SK-N-SH (cell line): ENCODE measurements around the gene ATXN7L3.

ENCODE experiments used
- EP300 ChIP-seq, 2 experiments: IDR thresholded peaks; 2 replicates each; pipeline versions ENCODE4 v1.4.0 to v1.6.1; 2012; ENCODE audit warnings: borderline replicate concordance in 1 of 2, low read depth in 1 of 2, low read length in 1 of 2
- EZH2phosphoT487 ChIP-seq: fragments of 200-600 bp; sonication (generic); IDR thresholded peaks from 2 replicates; pipeline ENCODE4 v1.6.1; 2017; ENCODE audit warnings: low read depth, mixed run types, mild to moderate bottlenecking, antibody characterized with exemption, moderate library complexity, borderline replicate concordance
- FOSL2 ChIP-seq: IDR thresholded peaks from 2 replicates; pipeline ENCODE4 v1.4.0; 2012; ENCODE audit warnings: low read depth, mild to moderate bottlenecking, moderate library complexity, borderline replicate concordance
- MXI1 ChIP-seq: IDR thresholded peaks from 2 replicates; pipeline ENCODE4 v1.6.1; 2012; ENCODE audit warnings: mild to moderate bottlenecking, low read depth, low read length, improper control_type of control experiment
- NRF1 ChIP-seq: IDR thresholded peaks from 2 replicates; pipeline ENCODE4 v1.6.1; 2012; ENCODE audit warnings: low read depth, mild to moderate bottlenecking, low read length
- POLR2AphosphoS5 ChIP-seq: IDR thresholded peaks from 2 replicates; pipeline ENCODE4 v1.6.1; 2012; ENCODE audit warnings: low read depth, low read length
- RFX5 ChIP-seq: IDR thresholded peaks from 2 replicates; pipeline ENCODE4 v1.6.1; 2012; ENCODE audit warnings: mild to moderate bottlenecking, improper control_type of control experiment, low read length
- TAF1 ChIP-seq: IDR thresholded peaks from 2 replicates; pipeline ENCODE4 v1.6.1; 2012; ENCODE audit warnings: low read depth, mild to moderate bottlenecking, low read length, moderate library complexity, borderline replicate concordance
- TCF12 ChIP-seq: IDR thresholded peaks from 2 replicates; pipeline ENCODE4 v1.4.0; 2012
- YY1 ChIP-seq: IDR thresholded peaks from 2 replicates; pipeline ENCODE4 v1.4.0; 2012; ENCODE audit warnings: low read depth, mild to moderate bottlenecking
- TF ChIP-seq, protein P1 (sequence below): fragments of 200-600 bp; sonication (generic); IDR thresholded peaks from 2 replicates; pipeline ENCODE4 v1.6.1; 2017; ENCODE audit warnings: antibody characterized with exemption, mild to moderate bottlenecking, moderate library complexity
- TF ChIP-seq, protein P2 (sequence below): IDR thresholded peaks from 2 replicates; pipeline ENCODE4 v1.6.1; 2012; ENCODE audit warnings: mild to moderate bottlenecking, low read depth, low read length, moderate library complexity
- TF ChIP-seq, protein P3 (sequence below): IDR thresholded peaks from 2 replicates; pipeline ENCODE4 v1.4.0; 2012; ENCODE audit warnings: low read depth, borderline replicate concordance
- TF ChIP-seq, protein P4 (sequence below): IDR thresholded peaks from 2 replicates; pipeline ENCODE4 v1.4.0; 2012; ENCODE audit warnings: low read depth, borderline replicate concordance

DNA sequence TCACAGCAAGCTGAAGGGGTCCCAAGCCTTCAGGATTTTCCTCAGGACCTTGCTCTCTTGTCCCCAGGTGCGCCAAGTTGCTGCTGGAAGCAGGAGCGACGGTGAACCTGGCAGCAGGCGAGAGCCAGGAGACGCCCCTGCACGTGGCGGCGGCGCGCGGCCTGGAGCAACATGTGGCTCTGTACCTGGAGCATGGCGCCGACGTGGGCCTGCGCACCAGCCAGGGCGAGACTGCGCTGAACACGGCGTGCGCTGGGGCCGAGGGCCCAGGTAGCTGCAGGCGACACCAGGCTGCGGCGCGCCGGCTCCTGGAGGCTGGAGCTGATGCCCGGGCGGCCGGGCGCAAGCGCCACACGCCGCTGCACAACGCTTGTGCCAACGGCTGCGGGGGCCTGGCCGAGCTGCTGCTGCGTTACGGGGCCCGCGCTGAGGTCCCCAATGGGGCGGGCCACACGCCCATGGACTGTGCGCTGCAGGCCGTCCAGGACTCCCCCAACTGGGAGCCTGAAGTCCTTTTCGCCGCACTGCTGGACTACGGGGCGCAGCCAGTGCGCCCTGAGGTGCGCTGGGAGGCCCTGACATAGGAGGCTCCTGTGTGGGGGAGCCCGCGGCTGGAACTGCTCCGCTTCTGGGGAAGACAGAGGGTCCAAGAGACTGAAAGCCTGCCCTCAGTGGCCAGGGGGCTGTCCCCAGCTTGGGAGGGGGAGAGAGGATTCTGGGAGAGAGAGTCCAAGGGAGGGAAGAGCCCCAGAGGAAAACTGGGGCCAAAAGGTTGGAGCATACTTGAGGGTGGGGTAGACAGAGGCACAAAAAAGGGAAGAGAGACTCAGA lies 22.8 kb downstream of the ATXN7L3 start:
- TF ChIP-seq, protein P1, sequence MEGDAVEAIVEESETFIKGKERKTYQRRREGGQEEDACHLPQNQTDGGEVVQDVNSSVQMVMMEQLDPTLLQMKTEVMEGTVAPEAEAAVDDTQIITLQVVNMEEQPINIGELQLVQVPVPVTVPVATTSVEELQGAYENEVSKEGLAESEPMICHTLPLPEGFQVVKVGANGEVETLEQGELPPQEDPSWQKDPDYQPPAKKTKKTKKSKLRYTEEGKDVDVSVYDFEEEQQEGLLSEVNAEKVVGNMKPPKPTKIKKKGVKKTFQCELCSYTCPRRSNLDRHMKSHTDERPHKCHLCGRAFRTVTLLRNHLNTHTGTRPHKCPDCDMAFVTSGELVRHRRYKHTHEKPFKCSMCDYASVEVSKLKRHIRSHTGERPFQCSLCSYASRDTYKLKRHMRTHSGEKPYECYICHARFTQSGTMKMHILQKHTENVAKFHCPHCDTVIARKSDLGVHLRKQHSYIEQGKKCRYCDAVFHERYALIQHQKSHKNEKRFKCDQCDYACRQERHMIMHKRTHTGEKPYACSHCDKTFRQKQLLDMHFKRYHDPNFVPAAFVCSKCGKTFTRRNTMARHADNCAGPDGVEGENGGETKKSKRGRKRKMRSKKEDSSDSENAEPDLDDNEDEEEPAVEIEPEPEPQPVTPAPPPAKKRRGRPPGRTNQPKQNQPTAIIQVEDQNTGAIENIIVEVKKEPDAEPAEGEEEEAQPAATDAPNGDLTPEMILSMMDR: no peak
- TF ChIP-seq NRF1 (no peak), TAF1 (no peak), YY1 (no peak), EP300 (IDR thresholded peaks at IDR 0.05; ENCODE audit: borderline replicate concordance in 1 of 2, low read depth in 1 of 2, low read length in 1 of 2) (no peak), FOSL2 (no peak), TCF12 (no peak), MXI1 (no peak), EZH2phosphoT487 (no peak), RFX5 (no peak), POLR2AphosphoS5 (no peak)
- TF ChIP-seq, protein P2, sequence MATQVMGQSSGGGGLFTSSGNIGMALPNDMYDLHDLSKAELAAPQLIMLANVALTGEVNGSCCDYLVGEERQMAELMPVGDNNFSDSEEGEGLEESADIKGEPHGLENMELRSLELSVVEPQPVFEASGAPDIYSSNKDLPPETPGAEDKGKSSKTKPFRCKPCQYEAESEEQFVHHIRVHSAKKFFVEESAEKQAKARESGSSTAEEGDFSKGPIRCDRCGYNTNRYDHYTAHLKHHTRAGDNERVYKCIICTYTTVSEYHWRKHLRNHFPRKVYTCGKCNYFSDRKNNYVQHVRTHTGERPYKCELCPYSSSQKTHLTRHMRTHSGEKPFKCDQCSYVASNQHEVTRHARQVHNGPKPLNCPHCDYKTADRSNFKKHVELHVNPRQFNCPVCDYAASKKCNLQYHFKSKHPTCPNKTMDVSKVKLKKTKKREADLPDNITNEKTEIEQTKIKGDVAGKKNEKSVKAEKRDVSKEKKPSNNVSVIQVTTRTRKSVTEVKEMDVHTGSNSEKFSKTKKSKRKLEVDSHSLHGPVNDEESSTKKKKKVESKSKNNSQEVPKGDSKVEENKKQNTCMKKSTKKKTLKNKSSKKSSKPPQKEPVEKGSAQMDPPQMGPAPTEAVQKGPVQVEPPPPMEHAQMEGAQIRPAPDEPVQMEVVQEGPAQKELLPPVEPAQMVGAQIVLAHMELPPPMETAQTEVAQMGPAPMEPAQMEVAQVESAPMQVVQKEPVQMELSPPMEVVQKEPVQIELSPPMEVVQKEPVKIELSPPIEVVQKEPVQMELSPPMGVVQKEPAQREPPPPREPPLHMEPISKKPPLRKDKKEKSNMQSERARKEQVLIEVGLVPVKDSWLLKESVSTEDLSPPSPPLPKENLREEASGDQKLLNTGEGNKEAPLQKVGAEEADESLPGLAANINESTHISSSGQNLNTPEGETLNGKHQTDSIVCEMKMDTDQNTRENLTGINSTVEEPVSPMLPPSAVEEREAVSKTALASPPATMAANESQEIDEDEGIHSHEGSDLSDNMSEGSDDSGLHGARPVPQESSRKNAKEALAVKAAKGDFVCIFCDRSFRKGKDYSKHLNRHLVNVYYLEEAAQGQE: no peak
- TF ChIP-seq, protein P3, sequence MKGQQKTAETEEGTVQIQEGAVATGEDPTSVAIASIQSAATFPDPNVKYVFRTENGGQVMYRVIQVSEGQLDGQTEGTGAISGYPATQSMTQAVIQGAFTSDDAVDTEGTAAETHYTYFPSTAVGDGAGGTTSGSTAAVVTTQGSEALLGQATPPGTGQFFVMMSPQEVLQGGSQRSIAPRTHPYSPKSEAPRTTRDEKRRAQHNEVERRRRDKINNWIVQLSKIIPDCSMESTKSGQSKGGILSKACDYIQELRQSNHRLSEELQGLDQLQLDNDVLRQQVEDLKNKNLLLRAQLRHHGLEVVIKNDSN: no peak
- TF ChIP-seq, protein P4, sequence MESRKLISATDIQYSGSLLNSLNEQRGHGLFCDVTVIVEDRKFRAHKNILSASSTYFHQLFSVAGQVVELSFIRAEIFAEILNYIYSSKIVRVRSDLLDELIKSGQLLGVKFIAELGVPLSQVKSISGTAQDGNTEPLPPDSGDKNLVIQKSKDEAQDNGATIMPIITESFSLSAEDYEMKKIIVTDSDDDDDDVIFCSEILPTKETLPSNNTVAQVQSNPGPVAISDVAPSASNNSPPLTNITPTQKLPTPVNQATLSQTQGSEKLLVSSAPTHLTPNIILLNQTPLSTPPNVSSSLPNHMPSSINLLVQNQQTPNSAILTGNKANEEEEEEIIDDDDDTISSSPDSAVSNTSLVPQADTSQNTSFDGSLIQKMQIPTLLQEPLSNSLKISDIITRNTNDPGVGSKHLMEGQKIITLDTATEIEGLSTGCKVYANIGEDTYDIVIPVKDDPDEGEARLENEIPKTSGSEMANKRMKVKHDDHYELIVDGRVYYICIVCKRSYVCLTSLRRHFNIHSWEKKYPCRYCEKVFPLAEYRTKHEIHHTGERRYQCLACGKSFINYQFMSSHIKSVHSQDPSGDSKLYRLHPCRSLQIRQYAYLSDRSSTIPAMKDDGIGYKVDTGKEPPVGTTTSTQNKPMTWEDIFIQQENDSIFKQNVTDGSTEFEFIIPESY: no peak
